ENCODE results near the gene FMO5. TPM values are rescaled to one million over a fixed set of nuclear protein-coding genes. Genes with fewer than 3 reads are reported as not detected.

The FMO5 gene
- total and polyA plus RNA-seq, 4 donors, result 36.0 to 152 (median 99.1) TPM

DNA sequence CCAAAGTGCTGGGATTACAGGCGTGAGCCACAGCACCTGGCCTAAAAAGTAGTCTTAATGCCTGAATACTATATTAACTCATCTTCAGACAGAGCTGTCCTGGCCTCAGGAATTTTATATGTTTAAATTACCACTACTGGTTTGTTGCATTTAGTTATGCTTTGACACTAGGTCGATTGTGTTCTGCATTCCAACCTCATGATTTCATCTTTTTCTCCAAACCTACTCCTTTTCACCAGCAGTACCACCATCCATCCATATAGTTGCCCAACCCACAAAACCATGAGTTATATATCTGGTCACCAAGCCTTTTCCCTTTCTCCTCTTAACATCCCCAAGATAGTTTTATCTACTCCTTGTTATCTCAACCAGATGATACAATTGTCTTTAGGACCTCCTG, 22.6 kb downstream of the FMO5 start:
- Histone ChIP-seq H3K4me3 (ENCODE audit: low read depth in 1 of 3, low read length in 3 of 3) (no peak overlapping the region), H3K27me3 (ENCODE audit: control insufficient read depth in 4 of 4, insufficient read depth in 4 of 4, low read length in 3 of 4) (no peaks in the 10 kb centered on the region), H3K27ac (ENCODE audit: low read depth in 1 of 2, low read length in 2 of 2) (no peak overlapping the region), H3K9me3 (ENCODE audit: control insufficient read depth in 4 of 4, low read length in 3 of 4) (no peaks in the 10 kb centered on the region), H3K36me3 (ENCODE audit: control insufficient read depth in 4 of 4, insufficient read depth in 3 of 4, low read depth in 1 of 4, low read length in 3 of 4) (peaks cover 1 to 52% (median 36%) of the 10 kb centered on the region in 4 donors), H3K4me1 (ENCODE audit: control insufficient read depth in 4 of 4, insufficient read depth in 4 of 4, low read length in 3 of 4) (no peaks in the 10 kb centered on the region), H3K9ac (ENCODE audit: low read depth in 1 of 2, low read length in 2 of 2) (no peak overlapping the region)
- TF ChIP-seq YY1 (IDR thresholded peaks at IDR 0.05) (no peak), FOXA1 (IDR thresholded peaks at IDR 0.05) (no peak), GABPA (IDR thresholded peaks at IDR 0.05 in 1 of 2, conservative IDR thresholded peaks at IDR 0.05 in 1 of 2) (no peak), FOXA2 (IDR thresholded peaks at IDR 0.05) (no peak), TAF1 (conservative IDR thresholded peaks at IDR 0.05) (no peak), SP1 (IDR thresholded peaks at IDR 0.05) (no peak), RAD21 (IDR thresholded peaks at IDR 0.05) (no peak), HNF4A (conservative IDR thresholded peaks at IDR 0.05) (no peak)
- TF ChIP-seq, protein P1, sequence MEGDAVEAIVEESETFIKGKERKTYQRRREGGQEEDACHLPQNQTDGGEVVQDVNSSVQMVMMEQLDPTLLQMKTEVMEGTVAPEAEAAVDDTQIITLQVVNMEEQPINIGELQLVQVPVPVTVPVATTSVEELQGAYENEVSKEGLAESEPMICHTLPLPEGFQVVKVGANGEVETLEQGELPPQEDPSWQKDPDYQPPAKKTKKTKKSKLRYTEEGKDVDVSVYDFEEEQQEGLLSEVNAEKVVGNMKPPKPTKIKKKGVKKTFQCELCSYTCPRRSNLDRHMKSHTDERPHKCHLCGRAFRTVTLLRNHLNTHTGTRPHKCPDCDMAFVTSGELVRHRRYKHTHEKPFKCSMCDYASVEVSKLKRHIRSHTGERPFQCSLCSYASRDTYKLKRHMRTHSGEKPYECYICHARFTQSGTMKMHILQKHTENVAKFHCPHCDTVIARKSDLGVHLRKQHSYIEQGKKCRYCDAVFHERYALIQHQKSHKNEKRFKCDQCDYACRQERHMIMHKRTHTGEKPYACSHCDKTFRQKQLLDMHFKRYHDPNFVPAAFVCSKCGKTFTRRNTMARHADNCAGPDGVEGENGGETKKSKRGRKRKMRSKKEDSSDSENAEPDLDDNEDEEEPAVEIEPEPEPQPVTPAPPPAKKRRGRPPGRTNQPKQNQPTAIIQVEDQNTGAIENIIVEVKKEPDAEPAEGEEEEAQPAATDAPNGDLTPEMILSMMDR (IDR thresholded peaks at IDR 0.05; ENCODE audit: low read depth, low read length, missing input control), result no peak
- TF ChIP-seq, protein P2, sequence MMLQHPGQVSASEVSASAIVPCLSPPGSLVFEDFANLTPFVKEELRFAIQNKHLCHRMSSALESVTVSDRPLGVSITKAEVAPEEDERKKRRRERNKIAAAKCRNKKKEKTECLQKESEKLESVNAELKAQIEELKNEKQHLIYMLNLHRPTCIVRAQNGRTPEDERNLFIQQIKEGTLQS (IDR thresholded peaks at IDR 0.05), result no peak
- TF ChIP-seq, protein P3, sequence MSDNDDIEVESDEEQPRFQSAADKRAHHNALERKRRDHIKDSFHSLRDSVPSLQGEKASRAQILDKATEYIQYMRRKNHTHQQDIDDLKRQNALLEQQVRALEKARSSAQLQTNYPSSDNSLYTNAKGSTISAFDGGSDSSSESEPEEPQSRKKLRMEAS (IDR thresholded peaks at IDR 0.05), result no peak
- 76% methylated on average over 2 of the region's 2 CpGs for WGBS
- no peak for DNase-seq (ENCODE audit: low spot score)

DNA sequence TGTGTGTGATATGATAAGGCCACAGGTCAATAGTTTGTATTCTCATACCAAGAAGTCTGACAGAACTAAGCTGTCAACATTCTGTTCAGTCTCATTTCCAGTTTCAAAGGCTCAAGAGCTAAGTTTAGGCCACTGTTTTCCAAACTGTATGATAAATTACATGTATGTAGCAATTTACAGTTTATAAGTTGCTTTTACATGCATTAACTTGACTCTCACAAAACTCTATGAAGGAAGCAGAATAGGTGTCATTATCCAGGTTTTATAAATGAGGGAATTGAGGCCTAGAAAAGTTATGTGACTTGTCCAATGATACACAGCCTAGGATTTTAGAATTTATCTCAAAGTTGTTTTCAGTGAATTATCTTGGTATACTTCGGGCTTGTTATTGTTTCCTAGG, 23.4 kb downstream of the FMO5 start:
- H3K36me3 ChIP-seq (ENCODE audit: control insufficient read depth in 4 of 4, insufficient read depth in 3 of 4, low read depth in 1 of 4, low read length in 3 of 4), result peaks cover 1 to 48% (median 33%) of the 10 kb centered on the region in 4 donors
- H3K4me1 ChIP-seq (ENCODE audit: control insufficient read depth in 4 of 4, insufficient read depth in 4 of 4, low read length in 3 of 4), result no peaks in the 10 kb centered on the region
- DNase-seq (ENCODE audit: low spot score), result no peak
- WGBS, result 99% methylated on average over 1 of the region's 1 CpG
- H3K27me3 ChIP-seq (ENCODE audit: control insufficient read depth in 4 of 4, insufficient read depth in 4 of 4, low read length in 3 of 4), result no peaks in the 10 kb centered on the region
- TF ChIP-seq NR2F2 (IDR thresholded peaks at IDR 0.05) (no peak), JUND (IDR thresholded peaks at IDR 0.05) (no peak), SP1 (IDR thresholded peaks at IDR 0.05) (no peak), RAD21 (IDR thresholded peaks at IDR 0.05) (no peak), YY1 (IDR thresholded peaks at IDR 0.05) (no peak), GABPA (IDR thresholded peaks at IDR 0.05 in 1 of 2, conservative IDR thresholded peaks at IDR 0.05 in 1 of 2) (no peak), HNF4A (conservative IDR thresholded peaks at IDR 0.05) (no peak), TAF1 (conservative IDR thresholded peaks at IDR 0.05) (no peak)
- TF ChIP-seq, protein P3 (IDR thresholded peaks at IDR 0.05), result no peak
- TF ChIP-seq, protein P4, sequence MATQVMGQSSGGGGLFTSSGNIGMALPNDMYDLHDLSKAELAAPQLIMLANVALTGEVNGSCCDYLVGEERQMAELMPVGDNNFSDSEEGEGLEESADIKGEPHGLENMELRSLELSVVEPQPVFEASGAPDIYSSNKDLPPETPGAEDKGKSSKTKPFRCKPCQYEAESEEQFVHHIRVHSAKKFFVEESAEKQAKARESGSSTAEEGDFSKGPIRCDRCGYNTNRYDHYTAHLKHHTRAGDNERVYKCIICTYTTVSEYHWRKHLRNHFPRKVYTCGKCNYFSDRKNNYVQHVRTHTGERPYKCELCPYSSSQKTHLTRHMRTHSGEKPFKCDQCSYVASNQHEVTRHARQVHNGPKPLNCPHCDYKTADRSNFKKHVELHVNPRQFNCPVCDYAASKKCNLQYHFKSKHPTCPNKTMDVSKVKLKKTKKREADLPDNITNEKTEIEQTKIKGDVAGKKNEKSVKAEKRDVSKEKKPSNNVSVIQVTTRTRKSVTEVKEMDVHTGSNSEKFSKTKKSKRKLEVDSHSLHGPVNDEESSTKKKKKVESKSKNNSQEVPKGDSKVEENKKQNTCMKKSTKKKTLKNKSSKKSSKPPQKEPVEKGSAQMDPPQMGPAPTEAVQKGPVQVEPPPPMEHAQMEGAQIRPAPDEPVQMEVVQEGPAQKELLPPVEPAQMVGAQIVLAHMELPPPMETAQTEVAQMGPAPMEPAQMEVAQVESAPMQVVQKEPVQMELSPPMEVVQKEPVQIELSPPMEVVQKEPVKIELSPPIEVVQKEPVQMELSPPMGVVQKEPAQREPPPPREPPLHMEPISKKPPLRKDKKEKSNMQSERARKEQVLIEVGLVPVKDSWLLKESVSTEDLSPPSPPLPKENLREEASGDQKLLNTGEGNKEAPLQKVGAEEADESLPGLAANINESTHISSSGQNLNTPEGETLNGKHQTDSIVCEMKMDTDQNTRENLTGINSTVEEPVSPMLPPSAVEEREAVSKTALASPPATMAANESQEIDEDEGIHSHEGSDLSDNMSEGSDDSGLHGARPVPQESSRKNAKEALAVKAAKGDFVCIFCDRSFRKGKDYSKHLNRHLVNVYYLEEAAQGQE (IDR thresholded peaks at IDR 0.05), result no peak
- no peak overlapping the region for H3K9ac ChIP-seq (ENCODE audit: low read depth in 1 of 2, low read length in 2 of 2)
- H3K4me3 ChIP-seq (ENCODE audit: low read depth in 1 of 3, low read length in 3 of 3), result no peak overlapping the region
- H3K27ac ChIP-seq (ENCODE audit: low read depth in 1 of 2, low read length in 2 of 2), result no peak overlapping the region
- no peaks in the 10 kb centered on the region for H3K9me3 ChIP-seq (ENCODE audit: control insufficient read depth in 4 of 4, low read length in 3 of 4)

Data from liver (tissue), 9 donors.